Measurements from ENCODE around the gene NKPD1.

DNA sequence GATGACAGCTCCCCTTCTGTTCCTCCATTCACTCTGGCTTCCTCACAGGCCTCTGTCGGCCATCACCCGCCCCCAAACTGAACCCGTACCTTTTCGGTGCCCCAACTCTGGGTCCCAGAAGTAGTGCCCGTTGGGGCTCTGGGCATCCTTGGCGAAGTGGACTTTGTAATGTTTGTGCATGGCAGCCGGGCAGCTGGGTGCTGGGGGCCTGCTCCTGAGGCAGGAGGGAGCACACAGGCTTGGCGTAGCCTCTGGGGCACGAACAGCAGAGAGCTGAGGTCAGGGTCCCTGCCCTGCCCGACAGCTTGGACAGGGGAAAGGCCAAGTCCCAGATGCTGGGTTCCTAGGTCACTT is 834 bp downstream of the NKPD1 start:
- TF ChIP-seq, protein P1, sequence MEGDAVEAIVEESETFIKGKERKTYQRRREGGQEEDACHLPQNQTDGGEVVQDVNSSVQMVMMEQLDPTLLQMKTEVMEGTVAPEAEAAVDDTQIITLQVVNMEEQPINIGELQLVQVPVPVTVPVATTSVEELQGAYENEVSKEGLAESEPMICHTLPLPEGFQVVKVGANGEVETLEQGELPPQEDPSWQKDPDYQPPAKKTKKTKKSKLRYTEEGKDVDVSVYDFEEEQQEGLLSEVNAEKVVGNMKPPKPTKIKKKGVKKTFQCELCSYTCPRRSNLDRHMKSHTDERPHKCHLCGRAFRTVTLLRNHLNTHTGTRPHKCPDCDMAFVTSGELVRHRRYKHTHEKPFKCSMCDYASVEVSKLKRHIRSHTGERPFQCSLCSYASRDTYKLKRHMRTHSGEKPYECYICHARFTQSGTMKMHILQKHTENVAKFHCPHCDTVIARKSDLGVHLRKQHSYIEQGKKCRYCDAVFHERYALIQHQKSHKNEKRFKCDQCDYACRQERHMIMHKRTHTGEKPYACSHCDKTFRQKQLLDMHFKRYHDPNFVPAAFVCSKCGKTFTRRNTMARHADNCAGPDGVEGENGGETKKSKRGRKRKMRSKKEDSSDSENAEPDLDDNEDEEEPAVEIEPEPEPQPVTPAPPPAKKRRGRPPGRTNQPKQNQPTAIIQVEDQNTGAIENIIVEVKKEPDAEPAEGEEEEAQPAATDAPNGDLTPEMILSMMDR (IDR thresholded peaks at IDR 0.05), result no peak
- TF ChIP-seq, protein P2, sequence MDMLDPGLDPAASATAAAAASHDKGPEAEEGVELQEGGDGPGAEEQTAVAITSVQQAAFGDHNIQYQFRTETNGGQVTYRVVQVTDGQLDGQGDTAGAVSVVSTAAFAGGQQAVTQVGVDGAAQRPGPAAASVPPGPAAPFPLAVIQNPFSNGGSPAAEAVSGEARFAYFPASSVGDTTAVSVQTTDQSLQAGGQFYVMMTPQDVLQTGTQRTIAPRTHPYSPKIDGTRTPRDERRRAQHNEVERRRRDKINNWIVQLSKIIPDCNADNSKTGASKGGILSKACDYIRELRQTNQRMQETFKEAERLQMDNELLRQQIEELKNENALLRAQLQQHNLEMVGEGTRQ (IDR thresholded peaks at IDR 0.05; ENCODE audit: borderline replicate concordance, low read depth, low read length), result no peak
- TF ChIP-seq, protein P3, sequence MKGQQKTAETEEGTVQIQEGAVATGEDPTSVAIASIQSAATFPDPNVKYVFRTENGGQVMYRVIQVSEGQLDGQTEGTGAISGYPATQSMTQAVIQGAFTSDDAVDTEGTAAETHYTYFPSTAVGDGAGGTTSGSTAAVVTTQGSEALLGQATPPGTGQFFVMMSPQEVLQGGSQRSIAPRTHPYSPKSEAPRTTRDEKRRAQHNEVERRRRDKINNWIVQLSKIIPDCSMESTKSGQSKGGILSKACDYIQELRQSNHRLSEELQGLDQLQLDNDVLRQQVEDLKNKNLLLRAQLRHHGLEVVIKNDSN (IDR thresholded peaks at IDR 0.05; ENCODE audit: borderline replicate concordance, low read depth), result no peak
- TF ChIP-seq RFX5 (IDR thresholded peaks at IDR 0.05; ENCODE audit: low read length), result no peak
- TF ChIP-seq, protein P4, sequence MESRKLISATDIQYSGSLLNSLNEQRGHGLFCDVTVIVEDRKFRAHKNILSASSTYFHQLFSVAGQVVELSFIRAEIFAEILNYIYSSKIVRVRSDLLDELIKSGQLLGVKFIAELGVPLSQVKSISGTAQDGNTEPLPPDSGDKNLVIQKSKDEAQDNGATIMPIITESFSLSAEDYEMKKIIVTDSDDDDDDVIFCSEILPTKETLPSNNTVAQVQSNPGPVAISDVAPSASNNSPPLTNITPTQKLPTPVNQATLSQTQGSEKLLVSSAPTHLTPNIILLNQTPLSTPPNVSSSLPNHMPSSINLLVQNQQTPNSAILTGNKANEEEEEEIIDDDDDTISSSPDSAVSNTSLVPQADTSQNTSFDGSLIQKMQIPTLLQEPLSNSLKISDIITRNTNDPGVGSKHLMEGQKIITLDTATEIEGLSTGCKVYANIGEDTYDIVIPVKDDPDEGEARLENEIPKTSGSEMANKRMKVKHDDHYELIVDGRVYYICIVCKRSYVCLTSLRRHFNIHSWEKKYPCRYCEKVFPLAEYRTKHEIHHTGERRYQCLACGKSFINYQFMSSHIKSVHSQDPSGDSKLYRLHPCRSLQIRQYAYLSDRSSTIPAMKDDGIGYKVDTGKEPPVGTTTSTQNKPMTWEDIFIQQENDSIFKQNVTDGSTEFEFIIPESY (IDR thresholded peaks at IDR 0.05; ENCODE audit: borderline replicate concordance, low read depth), result no peak
- no peak for TF ChIP-seq TAF1 (IDR thresholded peaks at IDR 0.05; ENCODE audit: borderline replicate concordance, low read depth, low read length)
- TF ChIP-seq SMC3 (IDR thresholded peaks at IDR 0.05; ENCODE audit: low read depth, low read length), result no peak
- TF ChIP-seq NRF1 (IDR thresholded peaks at IDR 0.05; ENCODE audit: low read depth, low read length), result no peak
- TF ChIP-seq, protein P5, sequence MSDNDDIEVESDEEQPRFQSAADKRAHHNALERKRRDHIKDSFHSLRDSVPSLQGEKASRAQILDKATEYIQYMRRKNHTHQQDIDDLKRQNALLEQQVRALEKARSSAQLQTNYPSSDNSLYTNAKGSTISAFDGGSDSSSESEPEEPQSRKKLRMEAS (IDR thresholded peaks at IDR 0.05; ENCODE audit: low read depth), result no peak
- TF ChIP-seq JUND (IDR thresholded peaks at IDR 0.05), result no peak
